NCI-H446 treated with DMSO at 0.1 percent for 48 hours (cell line): ENCODE results near the gene WNT8B.

Experiments used
- DNase-seq: peaks from one replicate; lab custom pipeline; 2025; lab: John Stamatoyannopoulos, UW

Gene WNT8B, protein sequence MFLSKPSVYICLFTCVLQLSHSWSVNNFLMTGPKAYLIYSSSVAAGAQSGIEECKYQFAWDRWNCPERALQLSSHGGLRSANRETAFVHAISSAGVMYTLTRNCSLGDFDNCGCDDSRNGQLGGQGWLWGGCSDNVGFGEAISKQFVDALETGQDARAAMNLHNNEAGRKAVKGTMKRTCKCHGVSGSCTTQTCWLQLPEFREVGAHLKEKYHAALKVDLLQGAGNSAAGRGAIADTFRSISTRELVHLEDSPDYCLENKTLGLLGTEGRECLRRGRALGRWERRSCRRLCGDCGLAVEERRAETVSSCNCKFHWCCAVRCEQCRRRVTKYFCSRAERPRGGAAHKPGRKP

GRCh38 chr10:100462709-100463108 is at the start of gene WNT8B:
WNT8B (plus strand) TSS chr10:100463009; CDS start chr10:100463169, 160 bp downstream.
- no peak for DNase-seq

DNA sequence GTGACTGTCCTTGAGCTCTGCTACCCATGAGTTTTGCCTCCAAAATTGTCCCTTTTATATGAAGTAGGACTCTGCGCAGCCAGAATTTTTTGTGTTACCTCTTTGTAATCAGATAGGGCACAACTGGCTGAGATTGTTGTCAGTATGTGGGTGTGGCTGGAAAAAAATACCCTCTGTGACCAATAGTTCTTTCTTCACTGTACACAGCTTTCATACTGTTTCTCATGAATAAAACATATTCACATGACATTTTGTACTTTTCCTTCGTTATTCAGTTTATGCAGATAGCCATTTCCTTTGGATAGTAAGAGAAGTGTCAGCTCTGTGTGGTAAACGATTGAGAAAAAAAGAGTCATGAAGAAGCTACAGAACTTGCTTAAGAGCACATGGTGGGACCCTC is 49.6 kb upstream of the WNT8B start:
- DNase-seq = no peak

DNA sequence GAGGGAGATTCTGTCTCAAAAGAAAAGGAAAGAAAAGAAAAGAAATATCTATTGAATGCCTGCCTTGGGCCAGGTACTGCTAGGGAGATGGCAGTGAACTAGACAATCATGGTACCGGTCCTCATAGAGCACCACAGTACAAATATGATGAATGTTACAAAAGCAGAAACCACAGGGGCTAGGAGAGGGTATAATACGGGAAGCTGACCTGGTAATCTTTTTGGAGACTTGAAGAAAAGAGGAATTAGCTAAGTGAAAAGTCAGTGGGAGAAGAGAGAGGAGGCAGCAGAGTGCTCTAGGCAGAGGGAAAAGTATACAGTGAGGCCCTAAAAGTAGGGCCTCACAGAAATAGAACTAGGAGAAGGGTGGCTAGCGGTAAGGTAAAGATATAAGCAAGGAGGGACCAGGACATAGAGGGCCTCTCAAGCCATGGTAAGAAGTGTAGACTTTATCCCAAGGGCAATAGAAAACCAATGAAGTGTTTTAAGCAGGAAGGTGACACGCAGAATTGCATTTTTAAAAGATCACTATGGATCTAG is 42.8 kb upstream of the WNT8B start:
- no peak for DNase-seq

DNA sequence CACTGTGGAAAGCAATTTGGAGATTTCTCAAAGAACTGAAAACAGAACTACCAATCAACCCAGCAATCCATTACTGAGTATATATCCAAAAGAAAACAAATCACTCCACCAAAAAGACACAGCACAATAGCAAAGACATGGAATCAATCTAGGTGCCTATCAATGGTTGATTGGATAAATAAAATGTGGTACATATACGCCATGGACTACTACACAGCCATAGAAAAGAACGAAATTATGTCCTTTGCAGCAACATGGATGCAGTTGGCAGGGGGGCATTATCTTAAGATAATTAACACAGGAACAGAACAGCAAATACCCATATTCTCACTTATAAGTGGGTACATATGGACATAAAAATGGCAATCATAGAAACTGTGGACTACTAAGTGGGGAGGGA is 35.4 kb upstream of the WNT8B start:
- no peak for DNase-seq

- peak; percentile 73 for DNase-seq
These were observed 29.3 kb upstream of the WNT8B start for GRCh38 chr10:100433253-100434240.

DNA sequence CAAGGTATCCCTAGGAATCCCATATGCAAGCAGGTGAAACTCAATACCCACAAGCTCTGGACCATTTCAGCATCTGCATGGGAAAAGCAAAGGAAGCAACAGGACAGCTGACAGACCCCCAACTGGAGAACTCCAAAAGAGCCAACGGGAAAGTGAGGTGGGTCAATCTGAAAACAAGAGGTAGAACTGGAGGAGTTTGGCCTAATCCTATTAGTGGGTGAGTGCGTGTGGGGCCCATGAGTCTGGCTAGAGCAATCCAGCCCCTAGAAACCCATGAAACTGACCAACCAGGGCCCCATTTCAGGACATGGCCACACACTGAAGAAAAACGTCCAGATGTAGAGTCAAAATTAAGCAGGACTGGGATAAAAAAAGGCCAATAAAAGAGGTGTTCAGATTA is 26.6 kb upstream of the WNT8B start:
- DNase-seq = no peak

DNA sequence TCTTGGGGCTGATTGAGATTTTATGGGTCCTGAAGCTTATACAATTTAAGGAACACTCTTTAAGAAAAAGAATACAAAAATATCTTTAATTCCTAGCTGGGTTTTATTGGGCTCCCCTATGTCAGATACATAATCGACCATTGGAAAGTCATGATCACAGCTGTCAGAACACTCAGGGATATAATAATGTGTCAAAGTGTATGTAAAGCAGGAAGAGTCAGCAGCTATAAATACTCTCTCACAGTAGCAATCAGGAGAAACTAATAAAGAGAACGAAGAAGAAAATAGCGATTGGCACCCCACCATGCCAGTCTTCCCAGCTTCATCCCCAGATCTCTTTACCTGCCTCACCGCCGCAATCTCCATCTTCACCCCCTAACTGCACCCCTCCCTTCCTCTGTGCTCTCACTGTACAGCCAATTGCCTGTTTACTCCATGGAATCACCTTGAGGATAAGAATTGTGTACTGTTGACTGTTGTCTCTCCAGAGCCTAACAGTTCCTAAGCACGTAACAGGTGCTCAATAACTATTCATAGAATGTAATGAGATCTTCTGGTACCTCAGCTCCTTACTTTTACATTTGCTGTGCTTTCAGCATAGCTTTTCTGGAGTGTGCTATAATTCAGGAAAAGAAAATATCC is 24.0 kb upstream of the WNT8B start:
- DNase-seq = no peak

GRCh38 chr10:100442548-100442947 is 20.3 kb upstream of the WNT8B start:
- no peak for DNase-seq

- no peak for DNase-seq
These were observed 16.6 kb upstream of the WNT8B start for GRCh38 chr10:100446130-100446761.

- no peak for DNase-seq
These were observed 15.1 kb upstream of the WNT8B start for GRCh38 chr10:100447663-100448062.

GRCh38 chr10:100448951-100449350 is 13.9 kb upstream of the WNT8B start:
- no peak for DNase-seq

- DNase-seq = no peak
These were observed 5.5 kb downstream of the WNT8B start for GRCh38 chr10:100468322-100468721.

DNA sequence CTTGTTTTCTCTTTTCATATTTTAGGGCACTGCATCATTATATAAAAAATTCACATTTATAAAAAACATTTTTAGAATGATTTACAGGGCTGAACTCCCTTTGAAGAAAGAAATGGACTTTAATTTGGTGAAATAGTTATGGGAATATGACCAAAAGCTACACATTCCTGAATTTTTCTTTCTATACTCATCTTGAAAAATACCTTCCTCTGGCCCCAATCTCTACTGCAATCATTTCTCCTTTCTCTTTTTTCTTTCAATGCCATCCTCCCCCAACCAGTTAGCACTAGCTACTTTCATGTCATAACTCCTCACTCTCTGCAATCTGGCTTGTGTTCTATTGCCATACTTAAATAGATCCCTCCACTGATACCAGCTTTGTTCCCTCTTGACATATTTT is 6.2 kb downstream of the WNT8B start:
- no peak for DNase-seq

- no peak for DNase-seq
These were observed 6.9 kb downstream of the WNT8B start for GRCh38 chr10:100469756-100470155.

GRCh38 chr10:100470367-100470766 is 7.6 kb downstream of the WNT8B start:
- DNase-seq = no peak

DNA sequence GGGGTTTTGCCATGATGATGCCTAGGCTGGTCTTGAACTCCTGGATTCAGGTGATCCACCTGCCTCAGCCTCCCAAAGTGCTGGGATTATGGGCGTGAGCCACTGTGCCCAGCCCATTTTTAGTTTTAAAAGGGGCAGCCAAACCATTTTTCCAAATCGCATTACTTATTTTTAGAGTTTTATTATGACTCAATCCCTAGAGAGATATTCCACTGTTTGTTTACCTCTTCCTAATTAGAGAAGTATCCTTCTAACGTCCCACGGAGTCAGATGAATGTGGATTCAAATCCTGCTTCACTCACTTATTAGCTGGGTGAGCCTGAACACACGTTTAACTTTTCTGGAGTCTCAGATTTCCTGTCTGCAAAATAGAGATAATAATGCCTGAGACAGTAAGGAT is 15.2 kb downstream of the WNT8B start:
- DNase-seq = no peak

DNA sequence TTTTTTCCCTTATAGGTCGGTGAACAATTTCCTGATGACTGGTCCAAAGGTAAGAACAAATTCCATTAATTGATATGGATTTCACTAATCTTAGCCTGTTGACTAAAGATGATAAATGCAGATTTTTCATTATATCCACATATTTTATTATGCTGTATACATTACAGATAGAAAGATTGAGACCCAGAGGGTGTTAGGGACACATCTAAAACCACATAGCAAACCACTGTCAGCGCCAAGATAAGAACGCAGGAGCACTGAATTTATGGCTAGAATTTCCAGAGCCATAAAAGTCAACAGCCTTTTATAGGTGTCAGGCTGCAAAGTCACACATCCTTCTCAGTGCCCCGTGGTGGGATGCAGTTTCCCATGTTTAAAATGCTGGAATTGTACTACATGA is 16.2 kb downstream of the WNT8B start:
- DNase-seq = no peak

DNA sequence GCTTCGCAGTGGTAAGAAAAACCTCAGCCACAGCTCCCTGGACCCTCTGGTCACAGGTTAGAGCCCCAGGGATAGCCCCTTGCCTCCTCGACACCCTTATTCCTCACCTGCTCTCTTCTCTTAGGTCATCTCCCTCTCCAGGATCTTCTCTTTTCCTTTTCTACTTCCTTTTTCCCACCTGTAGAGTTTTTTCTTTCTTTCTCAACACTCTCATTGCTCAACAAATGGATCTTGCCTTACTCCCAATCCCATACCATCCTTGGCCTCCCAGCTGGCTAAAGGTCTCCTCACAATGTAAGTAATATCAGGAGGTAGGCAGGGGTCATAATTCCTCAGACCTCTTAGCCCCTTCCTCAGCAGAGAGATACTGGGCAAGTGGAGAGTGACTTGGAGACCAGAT is 17.2 kb downstream of the WNT8B start:
- DNase-seq = no peak

- peak; percentile 18 for DNase-seq
These were observed 18.8 kb downstream of the WNT8B start for GRCh38 chr10:100481462-100482081.

DNA sequence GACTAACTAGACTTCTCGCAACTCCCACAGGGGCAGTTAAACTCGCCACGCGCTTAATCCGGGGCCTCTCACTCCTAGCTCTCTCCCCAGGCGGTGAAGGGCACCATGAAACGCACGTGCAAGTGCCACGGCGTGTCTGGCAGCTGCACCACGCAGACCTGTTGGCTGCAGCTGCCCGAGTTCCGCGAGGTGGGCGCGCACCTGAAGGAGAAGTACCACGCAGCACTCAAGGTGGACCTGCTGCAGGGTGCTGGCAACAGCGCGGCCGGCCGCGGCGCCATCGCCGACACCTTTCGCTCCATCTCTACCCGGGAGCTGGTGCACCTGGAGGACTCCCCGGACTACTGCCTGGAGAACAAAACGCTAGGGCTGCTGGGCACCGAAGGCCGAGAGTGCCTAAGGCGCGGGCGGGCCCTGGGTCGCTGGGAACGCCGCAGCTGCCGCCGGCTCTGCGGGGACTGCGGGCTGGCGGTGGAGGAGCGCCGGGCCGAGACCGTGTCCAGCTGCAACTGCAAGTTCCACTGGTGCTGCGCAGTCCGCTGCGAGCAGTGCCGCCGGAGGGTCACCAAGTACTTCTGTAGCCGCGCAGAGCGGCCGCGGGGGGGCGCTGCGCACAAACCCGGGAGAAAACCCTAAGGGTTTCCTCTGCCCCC is 19.5 kb downstream of the WNT8B start:
- peak; percentile 0 for DNase-seq

DNA sequence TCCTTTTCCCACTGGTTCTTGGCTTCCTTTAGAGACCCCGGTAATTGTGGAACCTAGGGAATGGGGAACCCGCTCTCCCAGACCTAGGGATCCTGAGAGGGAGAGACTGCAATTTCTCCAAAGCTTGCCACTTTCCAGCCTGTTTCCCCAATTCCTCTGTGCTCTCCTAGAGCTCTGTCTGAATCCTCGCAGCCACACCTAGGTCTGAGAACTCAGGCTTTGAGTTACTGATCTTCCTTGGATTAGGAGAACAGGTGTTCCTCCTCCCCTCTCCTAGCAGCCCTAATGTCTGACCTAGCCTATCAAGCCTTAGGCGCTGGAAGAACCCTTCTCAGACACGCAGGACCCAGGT is 20.0 kb downstream of the WNT8B start:
- no peak for DNase-seq
